PC-9 (cell line): ENCODE results near the gene ABTB1.

Experiments
- CTCF ChIP-seq: fragments of 200-600 bp; sonication (generic); conservative IDR thresholded peaks from 2 replicates; pipeline ENCODE4 v1.6.1; 2017; ENCODE audit warnings: mixed run types, antibody characterized with exemption, mild to moderate bottlenecking, moderate library complexity
- EZH2 ChIP-seq: fragments of 200-600 bp; sonication (generic); IDR thresholded peaks from 2 replicates; pipeline ENCODE4 v1.8.0; 2017; ENCODE audit warnings: antibody characterized with exemption, low read depth

DNA sequence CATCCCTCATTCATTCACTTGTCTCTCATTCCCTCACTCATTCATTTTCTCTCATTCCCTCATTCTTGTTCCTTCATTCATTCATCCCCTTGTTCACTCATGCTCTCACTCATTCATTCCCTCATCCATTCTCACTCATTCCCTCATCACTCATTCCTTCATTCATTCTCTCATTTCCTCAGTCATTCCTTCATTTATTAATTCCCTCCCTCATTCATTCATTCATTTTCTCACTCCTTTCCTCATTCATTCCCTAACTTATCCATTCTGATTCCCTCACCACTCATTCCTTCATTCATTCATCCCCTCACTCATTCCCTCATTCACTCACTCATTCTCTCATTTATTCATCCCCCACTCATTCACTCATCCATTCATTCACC, 13.8 kb downstream of the ABTB1 start:
- TF ChIP-seq CTCF (no peak), EZH2 (no peak)
